Measurements from ENCODE around the gene MITD1.

DNA sequence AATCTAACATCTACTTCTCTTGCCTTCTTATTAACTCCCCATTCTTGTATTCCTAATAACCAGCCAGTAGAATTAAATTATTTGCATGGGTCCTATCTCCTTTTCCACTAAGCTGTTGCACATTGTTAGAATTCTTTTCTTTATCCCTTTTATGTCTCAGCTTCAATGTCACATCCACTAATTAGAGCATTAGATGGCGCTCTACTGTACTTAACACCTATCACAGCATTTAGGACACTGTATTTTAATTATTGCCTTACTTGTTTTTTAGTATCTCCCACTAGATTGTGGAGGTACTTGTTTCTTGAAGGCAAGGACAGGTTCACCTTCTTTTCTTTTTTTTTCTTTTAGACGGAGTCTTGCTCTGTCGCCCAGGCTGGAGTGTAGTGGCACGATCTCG, 22.3 kb downstream of the MITD1 start:
- no peak for TF ChIP-seq POLR2A (IDR thresholded peaks at IDR 0.05; ENCODE audit: low read length)
- TF ChIP-seq GATA1 (IDR thresholded peaks at IDR 0.05; ENCODE audit: low read depth, low read length): no peak

Data from erythroblast (primary cell).